Measurements from ENCODE around the gene REXO4. TPM values are rescaled to one million over a fixed set of nuclear protein-coding genes. Genes with fewer than 3 reads are reported as not detected.

Gene REXO4
- total and polyA plus RNA-seq, 9 of the 15 experiments (the other 6 are each of a cell fraction or from before 2014, with no cell fraction given): 3.4 to 72.9 (median 31.1) TPM

GRCh38 chr9:133460405-133461175 is 42.8 kb upstream of the REXO4 start (continued):
- TF ChIP-seq, protein P1, sequence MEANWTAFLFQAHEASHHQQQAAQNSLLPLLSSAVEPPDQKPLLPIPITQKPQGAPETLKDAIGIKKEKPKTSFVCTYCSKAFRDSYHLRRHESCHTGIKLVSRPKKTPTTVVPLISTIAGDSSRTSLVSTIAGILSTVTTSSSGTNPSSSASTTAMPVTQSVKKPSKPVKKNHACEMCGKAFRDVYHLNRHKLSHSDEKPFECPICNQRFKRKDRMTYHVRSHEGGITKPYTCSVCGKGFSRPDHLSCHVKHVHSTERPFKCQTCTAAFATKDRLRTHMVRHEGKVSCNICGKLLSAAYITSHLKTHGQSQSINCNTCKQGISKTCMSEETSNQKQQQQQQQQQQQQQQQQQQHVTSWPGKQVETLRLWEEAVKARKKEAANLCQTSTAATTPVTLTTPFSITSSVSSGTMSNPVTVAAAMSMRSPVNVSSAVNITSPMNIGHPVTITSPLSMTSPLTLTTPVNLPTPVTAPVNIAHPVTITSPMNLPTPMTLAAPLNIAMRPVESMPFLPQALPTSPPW (CRISPR knock-in tag; IDR thresholded peaks at IDR 0.05): peak; percentile 91
- peak; percentile 82 for TF ChIP-seq NFIC (IDR thresholded peaks at IDR 0.05)

- no TSS peak for BruUV-seq (replicated peaks)
- ChIA-PET CTCF (ENCODE audit: low intra/inter-chr PET ratio) (interaction anchor here (0.7 kb wide), 1 partner anchor 1243 kb away, joined by 4 read pairs; no protein-coding TSS in a partner anchor), POLR2A (interaction anchor here (0.5 to 1.9 kb wide), 11 partner anchors 12 to 282 kb away, joined by 3 to 14 read pairs (median 3); no protein-coding TSS in a partner anchor)
- Histone ChIP-seq H3K27ac (ENCODE audit: extremely low read depth, low read depth, low read length) (peak within 1 kb of the TSS; percentile 72), H3K4me1 (replicated peaks in 1 of 2; ENCODE audit: control insufficient read depth in 2 of 2, insufficient read depth in 2 of 2, low read length in 2 of 2) (peaks cover 5 to 48% of the 10 kb centered on the region in 2 experiments; a peak in 3 of 5 replicates), H3K9me3 (replicated peaks; ENCODE audit: control insufficient read depth, insufficient read depth, low read depth, low read length) (no peaks in the 10 kb centered on the region), H3K4me3 (peak within 1 kb of the TSS; percentile 83), H3K9me1 (ENCODE audit: control insufficient read depth, insufficient read depth, low read length) (peaks cover 11% of the 10 kb centered on the region), H3K27me3 (ENCODE audit: control insufficient read depth in 2 of 2, insufficient read depth in 2 of 2, low read length in 2 of 2) (peaks cover 27 to 77% of the 10 kb centered on the region in 2 experiments; a peak in 4 of 5 replicates), H2AFZ (ENCODE audit: low read depth, low read length) (peak within 1 kb of the TSS; percentile 99), H3K79me2 (ENCODE audit: control insufficient read depth, insufficient read depth, low read length) (no peaks in the 10 kb centered on the region), H3K36me3 (ENCODE audit: control insufficient read depth, insufficient read depth, low read length) (no peaks in the 10 kb centered on the region), H4K20me1 (replicated peaks; ENCODE audit: control insufficient read depth, insufficient read depth, low read length) (peaks cover 32% of the 10 kb centered on the region), H3K9ac (ENCODE audit: insufficient read depth in 1 of 2, low read depth in 2 of 2, low read length in 2 of 2) (peak within 1 kb of the TSS; percentile 82 to 97; a peak in 3 of 4 replicates), H3K4me2 (ENCODE audit: insufficient read depth, low read length) (peak within 1 kb of the TSS; percentile 90)
- in situ Hi-C loops (cut with MboI): no loop called here
- intact Hi-C loops (cut with micrococcal nuclease): no loop called here
- FAIRE-seq (peak; percentile 92), ATAC-seq (peak; percentile 94), DNase-seq (ENCODE audit: extremely low read depth in 1 of 4, low spot score in 3 of 4) (peak; percentile 96 to 97 (median 97))
- 1% methylated on average over 32 of the region's 86 CpGs for WGBS (ENCODE audit: insufficient coverage, low coverage, missing lambda C conversion rate)
- no peak for TF ChIP-seq ZNF511 (CRISPR knock-in tag; IDR thresholded peaks at IDR 0.05)
- no peak for TF ChIP-seq CAMTA2 (CRISPR knock-in tag; conservative IDR thresholded peaks at IDR 0.05)
- TF ChIP-seq BMI1 (IDR thresholded peaks at IDR 0.05; ENCODE audit: low read length): no peak
- TF ChIP-seq HLTF (IDR thresholded peaks at IDR 0.05): no peak
- TF ChIP-seq ZNF143 (CRISPR knock-in tag; IDR thresholded peaks at IDR 0.05): peak; percentile 82
- TF ChIP-seq HNRNPLL (IDR thresholded peaks at IDR 0.05; ENCODE audit: low read depth, low read length, poor library complexity, severe bottlenecking): peak; percentile 97
Observed at GRCh38 chr9:133459476-133460404, 41.9 kb upstream of the REXO4 start, which contains the start of gene CACFD1. TSS of gene CACFD1 (plus strand) at chr9:133459978. CDS start at chr9:133460067, 89 bp downstream.
